Activated CD8-positive, alpha-beta memory T cell treated with anti-CD3 and anti-CD28 coated beads, Interleukin-2, amount 50 U/mL, for 1 hour (primary cell): ENCODE measurements around the gene ST7.

ENCODE experiments used
- DNase-seq: peaks from one replicate; pipeline ENCODE4 v3.0.0-alpha.2; 2020; ENCODE audit errors: extremely low read depth

ST7 gene

GRCh38 chr7:117272017-117272759, 318.9 kb downstream of the ST7 start:
- no peak for DNase-seq

GRCh38 chr7:117273325-117273724, 320.0 kb downstream of the ST7 start:
- no peak for DNase-seq

- DNase-seq: no peak
These were observed 320.5 kb downstream of the ST7 start for GRCh38 chr7:117273814-117274225.

GRCh38 chr7:117274951-117275350, 321.6 kb downstream of the ST7 start:
- DNase-seq: no peak

GRCh38 chr7:117277576-117277975, 324.3 kb downstream of the ST7 start:
- DNase-seq: no peak

DNA sequence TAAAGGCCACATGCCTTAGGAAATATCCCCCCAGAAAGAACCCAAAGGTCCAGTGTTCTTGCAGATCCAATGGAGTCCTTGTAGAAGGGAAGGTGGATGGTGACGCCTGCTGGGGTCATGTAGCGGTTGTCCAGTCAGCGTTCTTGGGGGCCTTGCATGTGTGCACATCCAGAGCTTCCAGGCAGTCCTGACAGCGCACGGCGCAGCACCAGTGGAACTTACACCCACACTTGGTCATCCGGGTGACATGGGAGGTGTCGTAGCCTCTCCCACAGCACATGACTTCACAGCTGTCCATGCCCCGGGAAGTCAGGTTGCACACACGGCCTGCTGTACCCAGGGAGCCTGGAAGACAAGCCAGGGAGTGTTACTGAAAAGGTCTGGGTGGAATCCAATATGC, 324.7 kb downstream of the ST7 start:
- no peak for DNase-seq

DNA sequence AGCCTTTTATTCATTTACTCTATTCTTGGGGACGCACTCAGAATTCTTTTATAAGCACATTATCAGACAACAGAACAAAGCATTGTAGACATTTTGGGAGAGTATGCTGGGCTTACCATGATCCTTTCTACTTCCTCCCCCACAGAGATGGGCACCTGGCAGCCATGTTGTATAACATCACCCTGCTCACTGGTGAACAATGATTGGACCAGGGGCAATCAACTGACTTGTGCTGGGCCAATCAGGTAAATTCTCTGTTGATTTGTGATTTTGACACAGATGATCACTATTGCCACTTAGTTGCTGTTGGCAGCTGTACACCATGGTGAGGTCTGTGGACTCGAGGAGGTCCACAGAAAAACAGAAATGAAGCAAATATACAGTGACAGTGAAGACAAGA, 325.9 kb downstream of the ST7 start:
- no peak for DNase-seq
